Loucy (cell line): ENCODE results near the gene NDUFB5.

Experiments
- H2AFZ ChIP-seq: fragments of 200-600 bp; sonication (generic); 2 replicates; pipeline ENCODE4 v1.6.0; 2016; ENCODE audit warnings: antibody characterized with exemption, mild to moderate bottlenecking, low read length, moderate library complexity
- H3F3A ChIP-seq: fragments of 200-600 bp; 2 replicates; pipeline ENCODE4 v1.6.0; 2016; ENCODE audit warnings: antibody characterized with exemption, low read depth, mild to moderate bottlenecking
- H3K27me3 ChIP-seq: fragments of 200-600 bp; sonication (generic); 2 replicates; pipeline ENCODE4 v1.6.1; 2014; ENCODE audit warnings: low read length, mild to moderate bottlenecking; ENCODE audit not compliant: insufficient read depth, poor library complexity, severe bottlenecking
- H3K36me3 ChIP-seq: fragments of 200-600 bp; sonication (generic); 2 replicates; pipeline ENCODE4 v1.6.1; 2016; ENCODE audit warnings: low read length; ENCODE audit not compliant: insufficient read depth
- H3K4me1 ChIP-seq: fragments of 200-600 bp; sonication (generic); 2 replicates; pipeline ENCODE4 v1.5.1; 2014; ENCODE audit warnings: low read length, mild to moderate bottlenecking; ENCODE audit not compliant: insufficient read depth, poor library complexity, severe bottlenecking
- H3K4me2 ChIP-seq: fragments of 200-600 bp; sonication (generic); 2 replicates; pipeline ENCODE4 v1.6.0; 2014; ENCODE audit warnings: antibody characterized with exemption, low read length, low read depth, mild to moderate bottlenecking; ENCODE audit not compliant: poor library complexity, severe bottlenecking
- H3K4me3 ChIP-seq: fragments of 200-600 bp; sonication (generic); 2 replicates; pipeline ENCODE4 v1.5.1; 2014; ENCODE audit warnings: low read length, mild to moderate bottlenecking, mixed read lengths; ENCODE audit not compliant: poor library complexity, severe bottlenecking
- H3K79me2 ChIP-seq: fragments of 200-600 bp; sonication (generic); 2 replicates; pipeline ENCODE4 v1.6.1; 2014; ENCODE audit warnings: low read length; ENCODE audit not compliant: insufficient read depth
- H3K9ac ChIP-seq: fragments of 200-600 bp; sonication (generic); 2 replicates; pipeline ENCODE4 v1.6.0; 2014; ENCODE audit warnings: mild to moderate bottlenecking, low read depth, low read length, moderate library complexity; ENCODE audit not compliant: poor library complexity, severe bottlenecking
- H3K9me2 ChIP-seq: fragments of 200-600 bp; sonication (generic); replicated peaks from 2 replicates; pipeline ENCODE4 v1.6.1; 2016; ENCODE audit warnings: low read depth, low read length, mixed read lengths
- H3K9me3 ChIP-seq: fragments of 200-600 bp; sonication (generic); 2 replicates; pipeline ENCODE4 v1.6.1; 2014; ENCODE audit warnings: mild to moderate bottlenecking, antibody characterized with exemption, low read length, low read depth; ENCODE audit not compliant: insufficient read depth
- H4K20me1 ChIP-seq: fragments of 200-600 bp; sonication (generic); 2 replicates; pipeline ENCODE4 v1.6.0; 2014; ENCODE audit warnings: antibody characterized with exemption, low read length, mild to moderate bottlenecking; ENCODE audit not compliant: insufficient read depth, poor library complexity, severe bottlenecking
- EZH2phosphoT487 ChIP-seq: fragments of 200-600 bp; IDR thresholded peaks from 2 replicates; pipeline ENCODE4 v1.6.1; 2018; ENCODE audit warnings: antibody characterized with exemption, mild to moderate bottlenecking, moderate library complexity, borderline replicate concordance
- TF ChIP-seq, protein P1 (sequence below): fragments of 200-600 bp; sonication (generic); conservative IDR thresholded peaks from 2 replicates; pipeline ENCODE4 v1.5.1; 2014; ENCODE audit warnings: mild to moderate bottlenecking, antibody characterized with exemption, low read length

Gene NDUFB5

DNA sequence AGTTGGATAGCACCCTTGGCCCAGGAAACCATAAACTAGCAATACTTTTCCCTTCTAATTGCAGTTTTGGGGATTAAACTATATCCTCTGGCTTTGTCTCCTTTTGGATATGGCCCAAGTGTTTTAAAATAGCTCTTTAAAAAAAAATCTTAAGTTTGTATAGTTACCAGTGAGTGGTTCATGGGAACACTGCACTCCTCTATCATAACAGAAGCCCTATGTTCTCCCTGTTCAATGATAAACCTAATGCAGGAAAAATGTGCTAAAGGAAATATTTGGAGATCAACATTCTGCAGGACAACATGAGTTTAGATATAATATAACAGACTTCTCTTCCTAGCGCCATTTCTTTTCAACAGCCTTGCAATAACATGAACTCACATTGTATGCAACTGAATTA, 13.3 kb upstream of the NDUFB5 start:
- Histone ChIP-seq H3K9me3 (no peaks in the 10 kb centered on the region), H3K9me2 (no peaks in the 10 kb centered on the region), H3K79me2 (peaks cover 4% of the 10 kb centered on the region; the same call in 1 of the 2 replicates), H3F3A (no peaks in the 10 kb centered on the region), H3K4me3 (no peak overlapping the region), H3K4me1 (no peaks in the 10 kb centered on the region), H4K20me1 (peaks cover 4% of the 10 kb centered on the region), H2AFZ (no peak overlapping the region), H3K4me2 (no peak overlapping the region), H3K36me3 (peaks cover 89% of the 10 kb centered on the region), H3K27me3 (no peaks in the 10 kb centered on the region), H3K9ac (no peak overlapping the region)
- TF ChIP-seq EZH2phosphoT487: no peak
- TF ChIP-seq, protein P1, sequence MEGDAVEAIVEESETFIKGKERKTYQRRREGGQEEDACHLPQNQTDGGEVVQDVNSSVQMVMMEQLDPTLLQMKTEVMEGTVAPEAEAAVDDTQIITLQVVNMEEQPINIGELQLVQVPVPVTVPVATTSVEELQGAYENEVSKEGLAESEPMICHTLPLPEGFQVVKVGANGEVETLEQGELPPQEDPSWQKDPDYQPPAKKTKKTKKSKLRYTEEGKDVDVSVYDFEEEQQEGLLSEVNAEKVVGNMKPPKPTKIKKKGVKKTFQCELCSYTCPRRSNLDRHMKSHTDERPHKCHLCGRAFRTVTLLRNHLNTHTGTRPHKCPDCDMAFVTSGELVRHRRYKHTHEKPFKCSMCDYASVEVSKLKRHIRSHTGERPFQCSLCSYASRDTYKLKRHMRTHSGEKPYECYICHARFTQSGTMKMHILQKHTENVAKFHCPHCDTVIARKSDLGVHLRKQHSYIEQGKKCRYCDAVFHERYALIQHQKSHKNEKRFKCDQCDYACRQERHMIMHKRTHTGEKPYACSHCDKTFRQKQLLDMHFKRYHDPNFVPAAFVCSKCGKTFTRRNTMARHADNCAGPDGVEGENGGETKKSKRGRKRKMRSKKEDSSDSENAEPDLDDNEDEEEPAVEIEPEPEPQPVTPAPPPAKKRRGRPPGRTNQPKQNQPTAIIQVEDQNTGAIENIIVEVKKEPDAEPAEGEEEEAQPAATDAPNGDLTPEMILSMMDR: no peak

- H2AFZ ChIP-seq: no peak overlapping the region
- peaks cover 12% of the 10 kb centered on the region for H3K4me1 ChIP-seq
- H4K20me1 ChIP-seq: peaks cover 35% of the 10 kb centered on the region
- peaks cover 51% of the 10 kb centered on the region for H3K79me2 ChIP-seq
- peak overlapping the region; percentile 22 for H3K4me2 ChIP-seq
- H3K36me3 ChIP-seq: peaks cover 58% of the 10 kb centered on the region
- TF ChIP-seq, protein P1: no peak
- TF ChIP-seq EZH2phosphoT487: no peak
- no peak overlapping the region for H3K9ac ChIP-seq
- no peaks in the 10 kb centered on the region for H3K9me2 ChIP-seq
- no peak overlapping the region for H3K4me3 ChIP-seq
- H3F3A ChIP-seq: no peaks in the 10 kb centered on the region
- H3K9me3 ChIP-seq: no peaks in the 10 kb centered on the region
- no peaks in the 10 kb centered on the region for H3K27me3 ChIP-seq
Measured at GRCh38 chr3:179599531-179599930, 5.1 kb upstream of the NDUFB5 start.

- Histone ChIP-seq H3K4me2 (peak overlapping the region; percentile 73), H3F3A (no peaks in the 10 kb centered on the region), H3K9me2 (no peaks in the 10 kb centered on the region), H4K20me1 (peaks cover 27% of the 10 kb centered on the region), H3K79me2 (peaks cover 67% of the 10 kb centered on the region), H3K27me3 (no peaks in the 10 kb centered on the region), H3K9ac (peak overlapping the region; percentile 90), H3K36me3 (peaks cover 24% of the 10 kb centered on the region), H2AFZ (no peak overlapping the region), H3K4me1 (peaks cover 20% of the 10 kb centered on the region), H3K9me3 (no peaks in the 10 kb centered on the region), H3K4me3 (peak overlapping the region; percentile 82)
- TF ChIP-seq EZH2phosphoT487: no peak
- TF ChIP-seq, protein P1: no peak
Measured at GRCh38 chr3:179603321-179603720, 1.3 kb upstream of the NDUFB5 start.
